Posterior vena cava (tissue), 2 donors: ENCODE measurements around the gene GNAZ. TPM values are rescaled to one million over a fixed set of nuclear protein-coding genes. Genes with fewer than 3 reads are reported as not detected.

Experiments
- DNase-seq: peaks from one replicate; pipeline ENCODE4 v3.0.0-alpha.2; 2020; ENCODE audit warnings: low spot score
- intact Hi-C, 2 donors: fragments of 100-400 bp; cut with DNase I; formaldehyde crosslinking; loops; one replicate each; pipeline versions ENCODE4 v1.14.1 to v1.14.2; 2022 to 2023
- total RNA-seq, 2 donors: library from RNA; stranded (reverse); fragmentation: NEBNext Ultra II Directional; extraction: Animal tissue kit (Norgen Biotek cat#: 25700); gene quantifications; one replicate each; pipeline ENCODE4 v1.2.1, GENCODE V29; 2021
- donor health status: DM: yes; HTN: yes; CAD: no.
- donor health status: DM: yes; HTN: yes; CAD: no.

The GNAZ gene
- total RNA-seq, 2 donors from 2014 or later, result 34.3 to 37.0 TPM

GRCh38 chr22:23061471-23062280 lies 8.6 kb upstream of the GNAZ start:
- peak; percentile 56 for DNase-seq

GRCh38 chr22:23062616-23063538 lies 7.4 kb upstream of the GNAZ start:
- peak; percentile 64 for DNase-seq
- intact Hi-C loops, result no loop called here

More at GRCh38 chr22:23061471-23062280, 8.6 kb upstream of the GNAZ start:
- intact Hi-C loops, result no loop called here

GRCh38 chr22:23063539-23064380 lies 6.6 kb upstream of the GNAZ start:
- peak; percentile 72 for DNase-seq
- intact Hi-C loops, result no loop called here

- intact Hi-C loops, result no loop called here
- DNase-seq, result peak; percentile 71
These were observed 5.8 kb upstream of the GNAZ start for GRCh38 chr22:23064381-23065068.

- DNase-seq, result peak; percentile 26
- intact Hi-C loops, result no loop called here
These were observed 5.3 kb upstream of the GNAZ start for GRCh38 chr22:23065069-23065451.

- DNase-seq, result peak; percentile 41
- intact Hi-C loops, result no loop called here
These were observed 4.7 kb upstream of the GNAZ start for GRCh38 chr22:23065495-23066122.

- intact Hi-C loops, result no loop called here
These were observed 3.9 kb upstream of the GNAZ start for GRCh38 chr22:23066200-23067022.

GRCh38 chr22:23067023-23067650 lies 3.2 kb upstream of the GNAZ start:
- intact Hi-C loops, result no loop called here

More at GRCh38 chr22:23066200-23067022, 3.9 kb upstream of the GNAZ start:
- DNase-seq, result peak; percentile 65

GRCh38 chr22:23067691-23068090 lies 2.6 kb upstream of the GNAZ start:
- intact Hi-C loops, result no loop called here
- peak; percentile 9 for DNase-seq

More at GRCh38 chr22:23067023-23067650, 3.2 kb upstream of the GNAZ start:
- peak; percentile 51 for DNase-seq

GRCh38 chr22:23068096-23068831 lies 2.1 kb upstream of the GNAZ start:
- DNase-seq, result peak; percentile 65

GRCh38 chr22:23068832-23069385 lies 1.4 kb upstream of the GNAZ start:
- DNase-seq, result peak; percentile 76
- intact Hi-C loops, result no loop called here

More at GRCh38 chr22:23068096-23068831, 2.1 kb upstream of the GNAZ start:
- intact Hi-C loops, result no loop called here

- intact Hi-C loops, result no loop called here
- DNase-seq, result peak; percentile 95
These were observed 589 bp upstream of the GNAZ start for GRCh38 chr22:23069502-23070357.

- peak; percentile 67 for DNase-seq
- intact Hi-C loops, result no loop called here
These were observed 1.1 kb downstream of the GNAZ start for GRCh38 chr22:23071230-23072076.
